IMR-90 (cell line): ENCODE measurements around the gene KCNJ1. TPM values are rescaled to one million over a fixed set of nuclear protein-coding genes. Genes with fewer than 3 reads are reported as not detected.

Experiments
- ATAC-seq: fragments of 200-7000 bp; cut with Tn5 transposase; 2 replicates; pipeline ENCODE4 v1.9.1; 2020; ENCODE audit warnings: low read depth, mild to moderate bottlenecking, moderate library complexity
- BruUV-seq: library from RNA; stranded (reverse); fragments of 400-500 nt; replicated peaks from 2 replicates; lab custom pipeline; 2021; lab: Mats Ljungman, UMichigan
- CTCF ChIA-PET: fragments of 300-600 bp; formaldehyde crosslinking; extraction: SDS; loops from one replicate; lab custom pipeline; 2021; ENCODE audit warnings: antibody characterized with exemption; lab: Yijun Ruan, JAX
- POLR2A ChIA-PET: fragments of 300-600 bp; sonication (Branson Sonifier 250); formaldehyde crosslinking; loops from one replicate; lab custom pipeline; 2022; ENCODE audit warnings: antibody characterized with exemption; ENCODE audit not compliant: unreplicated experiment; lab: Charles Lee
- DNase-seq: peaks from one replicate; pipeline ENCODE4 v3.0.0; 2013
- H2AFZ ChIP-seq: replicated peaks from 2 replicates; pipeline ENCODE3; 2013; ENCODE audit warnings: low read length, mild to moderate bottlenecking; ENCODE audit not compliant: poor library complexity
- H2AK5ac ChIP-seq: 2 replicates; pipeline ENCODE4 v1.6.1; 2013; ENCODE audit warnings: low read depth, low read length, inconsistent platforms
- H2AK9ac ChIP-seq: replicated peaks from 2 replicates; pipeline ENCODE3; 2013; ENCODE audit warnings: mild to moderate bottlenecking, low read depth, low read length, moderate library complexity; ENCODE audit not compliant: poor library complexity
- H2BK120ac ChIP-seq: 2 replicates; pipeline ENCODE4 v1.6.1; 2013; ENCODE audit warnings: low read depth, low read length, inconsistent platforms
- H2BK15ac ChIP-seq: 3 replicates; pipeline ENCODE4 v1.6.1; 2013; ENCODE audit warnings: low read depth, low read length, inconsistent platforms
- H2BK20ac ChIP-seq: 2 replicates; pipeline ENCODE4 v1.6.1; 2013; ENCODE audit warnings: low read depth, mild to moderate bottlenecking, inconsistent platforms, low read length, moderate library complexity
- H2BK5ac ChIP-seq: 2 replicates; pipeline ENCODE4 v1.6.1; 2013; ENCODE audit warnings: mild to moderate bottlenecking, low read depth, low read length, inconsistent platforms; ENCODE audit not compliant: poor library complexity, severe bottlenecking
- H3K14ac ChIP-seq: replicated peaks from 2 replicates; pipeline ENCODE4 v1.6.1; 2013; ENCODE audit warnings: low read depth, low read length, inconsistent platforms
- H3K18ac ChIP-seq: 2 replicates; pipeline ENCODE4 v1.6.1; 2013; ENCODE audit warnings: low read depth, low read length, control low read depth
- H3K23ac ChIP-seq: 2 replicates; pipeline ENCODE4 v1.6.1; 2013; ENCODE audit warnings: low read depth, low read length, inconsistent platforms
- H3K27ac ChIP-seq: 2 replicates; pipeline ENCODE4 v1.5.1; 2013; ENCODE audit warnings: mild to moderate bottlenecking, control low read depth, low read length; ENCODE audit not compliant: insufficient read depth
- H3K27me3 ChIP-seq: 2 replicates; pipeline ENCODE4 v1.6.1; 2013; ENCODE audit warnings: low read length; ENCODE audit not compliant: control insufficient read depth, insufficient read depth
- H3K36me3 ChIP-seq: 2 replicates; pipeline ENCODE4 v1.6.1; 2013; ENCODE audit warnings: low read length, mixed read lengths; ENCODE audit not compliant: control insufficient read depth, insufficient read depth
- H3K4ac ChIP-seq: 2 replicates; pipeline ENCODE4 v1.6.1; 2013; ENCODE audit warnings: low read depth, low read length, inconsistent platforms
- H3K4me1 ChIP-seq: 2 replicates; pipeline ENCODE4 v1.6.1; 2013; ENCODE audit warnings: low read length, mixed read lengths; ENCODE audit not compliant: control insufficient read depth, insufficient read depth
- H3K4me2 ChIP-seq: 2 replicates; pipeline ENCODE4 v1.6.1; 2013; ENCODE audit warnings: low read depth, mild to moderate bottlenecking, control low read depth, low read length, moderate library complexity
- H3K4me3 ChIP-seq: 2 replicates; pipeline ENCODE4 v1.5.1; 2013; ENCODE audit warnings: low read depth, mild to moderate bottlenecking, control low read depth, low read length, moderate library complexity; ENCODE audit not compliant: insufficient read depth
- H3K56ac ChIP-seq: 2 replicates; pipeline ENCODE4 v1.6.1; 2013; ENCODE audit warnings: low read length, inconsistent platforms; ENCODE audit not compliant: insufficient read depth; ENCODE audit errors: extremely low read depth
- H3K79me1 ChIP-seq, 2 experiments: 2 replicates each; pipeline ENCODE4 v1.6.1; 2013; ENCODE audit warnings: low read length in 2 of 2, inconsistent platforms in 1 of 2, low read depth in 1 of 2
- H3K9ac ChIP-seq: 2 replicates; pipeline ENCODE4 v1.6.1; 2013; ENCODE audit warnings: low read depth, low read length, control low read depth
- H3K9me1 ChIP-seq: 2 replicates; pipeline ENCODE4 v1.6.1; 2013; ENCODE audit warnings: low read length, inconsistent platforms; ENCODE audit not compliant: insufficient read depth
- H3K9me3 ChIP-seq: 2 replicates; pipeline ENCODE4 v1.6.1; 2013; ENCODE audit warnings: low read length; ENCODE audit not compliant: control insufficient read depth, insufficient read depth
- H4K20me1 ChIP-seq: 2 replicates; pipeline ENCODE4 v1.6.1; 2013; ENCODE audit warnings: low read length, inconsistent platforms; ENCODE audit not compliant: insufficient read depth
- H4K5ac ChIP-seq: 2 replicates; pipeline ENCODE4 v1.6.1; 2013; ENCODE audit warnings: mild to moderate bottlenecking, low read depth, low read length, control low read depth
- H4K8ac ChIP-seq, 2 experiments: 2 replicates each; pipeline ENCODE4 v1.6.1; 2013; ENCODE audit warnings: low read depth in 2 of 2, low read length in 2 of 2, control low read depth in 1 of 2, inconsistent platforms in 1 of 2
- H4K91ac ChIP-seq: 2 replicates; pipeline ENCODE4 v1.6.1; 2013; ENCODE audit warnings: low read depth, low read length, inconsistent platforms; ENCODE audit not compliant: insufficient read depth
- CEBPB ChIP-seq: IDR thresholded peaks from 2 replicates; pipeline ENCODE4 v1.6.1; 2012; ENCODE audit warnings: low read depth, low read length, improper control_type of control experiment
- CHD1 ChIP-seq: IDR thresholded peaks from 2 replicates; pipeline ENCODE4 v1.6.1; 2012; ENCODE audit warnings: low read depth, low read length, improper control_type of control experiment
- NFE2L2 ChIP-seq: fragments of 150-350 bp; IDR thresholded peaks from 2 replicates; pipeline ENCODE4 v1.6.1; 2016; ENCODE audit warnings: low read depth, mild to moderate bottlenecking, low read length
- RFX5 ChIP-seq: IDR thresholded peaks from 2 replicates; pipeline ENCODE4 v1.8.0; 2012; ENCODE audit warnings: low read depth, mild to moderate bottlenecking, low read length, moderate library complexity
- WGBS, 2 experiments: methylation state at CpG; one replicate each; pipeline versions ENCODE4 v1.1.5 to v1.1.7; 2013; ENCODE audit warnings: missing lambda C conversion rate in 2 of 2; ENCODE audit not compliant: insufficient read length in 1 of 2; ENCODE audit errors: extremely low coverage in 2 of 2; 5-methylcytosine and 5-hydroxymethylcytosine counted together
- dilution Hi-C: fragments of 300-500 bp; cut with HindIII; formaldehyde crosslinking; loops from one replicate; pipeline ENCODE4 v1.14.3; 2018; ENCODE audit warnings: low sequenced_read_pairs; ENCODE audit not compliant: unreplicated experiment
- in situ Hi-C: fragments of 300-500 bp; cut with MboI; formaldehyde crosslinking; loops from 3 replicates; pipeline ENCODE4 v1.14.3; 2019; ENCODE audit warnings: low sequenced_read_pairs, inconsistent platforms, mixed read lengths
- intact Hi-C: fragments of 100-400 bp; cut with micrococcal nuclease; formaldehyde crosslinking; loops from 2 replicates; pipeline ENCODE4 v1.10.0; 2022
- polyA plus RNA-seq, 3 experiments: library from polyadenylated mRNA; depleted of rRNA; stranded (reverse); fragments of >200 nt; gene quantifications; 2 replicates each; pipeline ENCODE4 v1.2.3, GENCODE V29; 2012; ENCODE audit warnings: low replicate concordance in 1 of 3
- total RNA-seq: library from RNA; depleted of rRNA; stranded (reverse); fragments of >200 nt; gene quantifications from 2 replicates; pipeline ENCODE4 v1.2.3, GENCODE V29; 2012

KCNJ1 gene
- total and polyA plus RNA-seq, 2 of the 4 experiments (the other 2 are of a cell fraction): not detected

GRCh38 chr11:128871168-128871610 is 4.1 kb upstream of the KCNJ1 start:
- H3K18ac ChIP-seq: no peak overlapping the region
- H3K56ac ChIP-seq: no peak overlapping the region
- H3K4ac ChIP-seq: no peak overlapping the region
- no peaks in the 10 kb centered on the region for H4K20me1 ChIP-seq
- DNase-seq (no peak), ATAC-seq (no peak)
- no peaks in the 10 kb centered on the region for H3K9me1 ChIP-seq
- dilution Hi-C loops (no loop called here), in situ Hi-C loops (no loop called here), intact Hi-C loops (no loop called here)
- no TSS peak for BruUV-seq
- no peaks in the 10 kb centered on the region for H3K79me1 ChIP-seq
- H2BK15ac ChIP-seq: no peak overlapping the region
- TF ChIP-seq RFX5: no peak
- no peak for TF ChIP-seq NFE2L2
- TF ChIP-seq CEBPB: no peak
- no peak for TF ChIP-seq CHD1
- H2BK5ac ChIP-seq: no peak overlapping the region
- H2AK9ac ChIP-seq: no peak overlapping the region
- no peaks in the 10 kb centered on the region for H3K4me1 ChIP-seq
- no peak overlapping the region for H2BK20ac ChIP-seq
- H2BK120ac ChIP-seq: no peak overlapping the region
- no peak overlapping the region for H2AFZ ChIP-seq
- POLR2A ChIA-PET: no interaction called here
- H3K23ac ChIP-seq: no peak overlapping the region
- CTCF ChIA-PET: no interaction called here
- H3K4me2 ChIP-seq: no peak overlapping the region
- H3K14ac ChIP-seq: no peak overlapping the region
- peaks cover 47% of the 10 kb centered on the region for H3K27me3 ChIP-seq
- no CpG with 5 or more reads among the region's 6 CpGs for WGBS, 2 experiments
- H4K5ac ChIP-seq: no peak overlapping the region
- no peak overlapping the region for H4K91ac ChIP-seq
- H3K9me3 ChIP-seq: no peaks in the 10 kb centered on the region
- no peak overlapping the region for H4K8ac ChIP-seq
- no peak overlapping the region for H2AK5ac ChIP-seq
- H3K36me3 ChIP-seq: no peaks in the 10 kb centered on the region
- H3K27ac ChIP-seq: no peak overlapping the region
- H3K4me3 ChIP-seq: no peak overlapping the region
- H3K9ac ChIP-seq: no peak overlapping the region
